C4-2B (cell line): ENCODE data around the gene LIFR.
A peak's percentile ranks its signal among the peaks of the same experiment; 100 is the strongest.

Experiments
- H3K27ac ChIP-seq: fragments of 450-650 bp; 2 replicates; pipeline ENCODE4 v1.5.1; 2017
- ZFX ChIP-seq: fragments of 450-650 bp; IDR thresholded peaks from 2 replicates; pipeline ENCODE4 v1.6.1; 2017
- TF ChIP-seq, protein P1 (sequence below): fragments of 450-650 bp; conservative IDR thresholded peaks from 2 replicates; pipeline ENCODE4 v1.5.1; 2017; ENCODE audit warnings: mild to moderate bottlenecking

Gene LIFR, protein sequence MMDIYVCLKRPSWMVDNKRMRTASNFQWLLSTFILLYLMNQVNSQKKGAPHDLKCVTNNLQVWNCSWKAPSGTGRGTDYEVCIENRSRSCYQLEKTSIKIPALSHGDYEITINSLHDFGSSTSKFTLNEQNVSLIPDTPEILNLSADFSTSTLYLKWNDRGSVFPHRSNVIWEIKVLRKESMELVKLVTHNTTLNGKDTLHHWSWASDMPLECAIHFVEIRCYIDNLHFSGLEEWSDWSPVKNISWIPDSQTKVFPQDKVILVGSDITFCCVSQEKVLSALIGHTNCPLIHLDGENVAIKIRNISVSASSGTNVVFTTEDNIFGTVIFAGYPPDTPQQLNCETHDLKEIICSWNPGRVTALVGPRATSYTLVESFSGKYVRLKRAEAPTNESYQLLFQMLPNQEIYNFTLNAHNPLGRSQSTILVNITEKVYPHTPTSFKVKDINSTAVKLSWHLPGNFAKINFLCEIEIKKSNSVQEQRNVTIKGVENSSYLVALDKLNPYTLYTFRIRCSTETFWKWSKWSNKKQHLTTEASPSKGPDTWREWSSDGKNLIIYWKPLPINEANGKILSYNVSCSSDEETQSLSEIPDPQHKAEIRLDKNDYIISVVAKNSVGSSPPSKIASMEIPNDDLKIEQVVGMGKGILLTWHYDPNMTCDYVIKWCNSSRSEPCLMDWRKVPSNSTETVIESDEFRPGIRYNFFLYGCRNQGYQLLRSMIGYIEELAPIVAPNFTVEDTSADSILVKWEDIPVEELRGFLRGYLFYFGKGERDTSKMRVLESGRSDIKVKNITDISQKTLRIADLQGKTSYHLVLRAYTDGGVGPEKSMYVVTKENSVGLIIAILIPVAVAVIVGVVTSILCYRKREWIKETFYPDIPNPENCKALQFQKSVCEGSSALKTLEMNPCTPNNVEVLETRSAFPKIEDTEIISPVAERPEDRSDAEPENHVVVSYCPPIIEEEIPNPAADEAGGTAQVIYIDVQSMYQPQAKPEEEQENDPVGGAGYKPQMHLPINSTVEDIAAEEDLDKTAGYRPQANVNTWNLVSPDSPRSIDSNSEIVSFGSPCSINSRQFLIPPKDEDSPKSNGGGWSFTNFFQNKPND

DNA sequence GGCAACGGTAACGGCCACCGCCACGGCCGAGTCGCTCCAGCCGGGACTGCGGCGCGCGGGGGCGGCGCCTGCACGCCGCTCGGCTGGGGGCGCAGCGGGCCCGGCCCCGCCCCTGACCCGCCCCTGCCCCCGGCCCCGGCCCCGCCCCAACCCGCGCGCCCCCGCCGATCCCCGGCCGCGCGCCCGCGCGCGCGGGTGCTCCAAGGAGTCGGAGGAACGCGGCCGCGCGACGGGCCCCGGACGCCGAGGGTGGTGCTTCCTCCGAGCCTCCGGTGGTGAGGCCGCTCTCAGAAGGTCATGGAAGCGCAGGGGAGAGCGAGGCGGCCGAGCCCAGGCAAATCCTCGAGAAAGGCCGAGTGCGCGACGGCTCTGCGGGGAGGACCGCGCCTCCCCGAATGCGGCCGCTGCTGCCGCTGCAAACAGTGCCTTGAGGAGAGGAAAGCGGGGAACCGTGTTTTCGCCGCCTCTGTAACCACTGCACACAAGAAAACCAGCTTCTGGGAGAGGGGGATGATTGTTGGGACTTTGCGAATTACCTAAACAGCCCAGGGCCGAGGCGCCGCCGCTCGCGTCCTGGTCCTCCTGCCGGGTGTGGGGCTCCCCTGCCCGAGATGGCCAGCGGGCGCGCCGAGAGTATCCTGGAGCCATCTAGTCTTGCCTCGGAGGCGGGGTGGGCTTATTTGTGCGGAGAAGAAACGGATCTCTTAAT, at the start of gene LIFR:
Gene LIFR, minus strand, starts transcription at position 48 of the 709 bp plus-strand sequence. CDS start 25,999 bp downstream, outside the sequence.
- H3K27ac ChIP-seq = peak within 1 kb of the TSS; percentile 93
- 0 out of 2 replicates have a peak, but pooled peaks have one; percentile 38 for TF ChIP-seq ZFX
- TF ChIP-seq, protein P1, sequence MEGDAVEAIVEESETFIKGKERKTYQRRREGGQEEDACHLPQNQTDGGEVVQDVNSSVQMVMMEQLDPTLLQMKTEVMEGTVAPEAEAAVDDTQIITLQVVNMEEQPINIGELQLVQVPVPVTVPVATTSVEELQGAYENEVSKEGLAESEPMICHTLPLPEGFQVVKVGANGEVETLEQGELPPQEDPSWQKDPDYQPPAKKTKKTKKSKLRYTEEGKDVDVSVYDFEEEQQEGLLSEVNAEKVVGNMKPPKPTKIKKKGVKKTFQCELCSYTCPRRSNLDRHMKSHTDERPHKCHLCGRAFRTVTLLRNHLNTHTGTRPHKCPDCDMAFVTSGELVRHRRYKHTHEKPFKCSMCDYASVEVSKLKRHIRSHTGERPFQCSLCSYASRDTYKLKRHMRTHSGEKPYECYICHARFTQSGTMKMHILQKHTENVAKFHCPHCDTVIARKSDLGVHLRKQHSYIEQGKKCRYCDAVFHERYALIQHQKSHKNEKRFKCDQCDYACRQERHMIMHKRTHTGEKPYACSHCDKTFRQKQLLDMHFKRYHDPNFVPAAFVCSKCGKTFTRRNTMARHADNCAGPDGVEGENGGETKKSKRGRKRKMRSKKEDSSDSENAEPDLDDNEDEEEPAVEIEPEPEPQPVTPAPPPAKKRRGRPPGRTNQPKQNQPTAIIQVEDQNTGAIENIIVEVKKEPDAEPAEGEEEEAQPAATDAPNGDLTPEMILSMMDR = no peak; the same call in 1 of the 2 replicates

DNA sequence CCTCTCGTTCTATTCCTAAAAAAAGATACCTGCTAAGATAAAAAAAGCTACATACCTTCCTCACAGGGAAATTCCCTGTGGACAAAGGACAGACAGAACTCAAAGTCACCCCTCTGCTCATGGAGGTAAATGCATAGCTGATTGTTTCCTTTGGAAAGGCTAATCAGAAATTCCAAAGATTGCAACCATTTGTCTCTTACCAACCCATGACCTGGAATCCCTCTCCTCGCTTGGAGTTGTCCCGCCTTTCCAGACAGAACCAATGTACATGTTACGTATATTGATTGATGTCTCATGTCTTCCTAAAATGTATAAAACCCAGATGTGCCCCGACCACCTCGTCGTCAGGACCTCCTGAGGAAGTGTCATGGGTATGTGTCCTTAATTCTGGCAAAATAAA, 49.2 kb upstream of the LIFR start:
- TF ChIP-seq, protein P1 = no peak
- no peak for TF ChIP-seq ZFX
- no peak overlapping the region for H3K27ac ChIP-seq

DNA sequence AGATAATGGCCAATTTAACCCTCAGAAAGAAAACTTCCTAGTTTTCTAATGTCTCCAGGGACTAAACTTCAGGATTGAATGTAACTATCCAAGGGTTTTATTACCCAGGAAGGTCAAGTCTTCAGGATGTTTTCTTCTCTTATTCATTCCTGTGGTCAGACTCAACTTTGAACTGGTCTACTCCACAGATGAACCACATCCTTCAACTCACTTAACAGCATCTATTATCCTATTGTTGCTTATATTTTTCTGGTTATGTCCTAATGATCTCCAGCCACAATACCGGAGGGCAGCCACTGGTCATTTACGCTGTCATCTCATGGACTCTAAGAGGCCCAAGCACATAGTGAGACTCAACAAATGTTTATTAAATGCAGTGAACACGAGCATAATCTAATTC, 47.2 kb upstream of the LIFR start:
- no peak overlapping the region for H3K27ac ChIP-seq
- TF ChIP-seq, protein P1 = no peak
- no peak for TF ChIP-seq ZFX

DNA sequence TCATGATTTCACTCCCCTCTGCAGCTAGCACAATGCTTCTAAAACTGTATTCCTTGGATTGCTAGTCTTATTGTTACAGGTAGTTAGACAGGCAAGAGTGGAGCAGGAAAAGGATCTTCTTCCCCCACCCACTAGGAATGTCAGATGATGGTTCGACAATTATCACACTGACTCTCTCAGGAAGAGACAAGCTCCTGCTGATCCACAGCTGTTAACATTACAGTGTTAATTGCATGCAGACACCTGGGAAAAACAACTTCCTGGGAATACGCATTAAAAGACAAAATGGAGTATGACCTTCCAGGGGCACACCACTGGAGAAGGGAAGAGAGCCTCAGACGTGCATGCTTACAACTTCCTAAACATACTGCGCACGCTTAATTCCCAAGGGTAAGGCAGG, 46.2 kb upstream of the LIFR start:
- TF ChIP-seq, protein P1 = no peak
- no peak for TF ChIP-seq ZFX
- no peak overlapping the region for H3K27ac ChIP-seq

DNA sequence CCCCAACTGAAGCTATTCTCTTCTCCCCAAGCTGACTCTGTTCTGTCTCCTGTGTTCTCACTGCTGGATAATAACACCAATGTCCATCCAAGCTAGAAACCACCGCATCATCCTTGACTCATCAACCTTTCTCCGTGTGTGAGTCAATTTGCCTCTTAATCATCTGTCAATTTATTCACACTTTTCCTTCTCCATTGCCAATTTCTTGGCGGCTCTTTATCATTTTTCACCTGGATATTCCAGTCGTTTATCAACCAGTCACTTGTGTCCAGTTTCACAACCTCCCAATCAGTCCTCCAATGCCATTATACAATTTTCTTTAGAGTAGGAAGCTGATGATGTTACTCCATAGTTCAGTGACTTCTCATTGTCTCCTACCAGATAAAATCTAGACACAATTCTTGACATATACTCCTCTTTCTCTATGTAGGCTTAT, 45.4 kb upstream of the LIFR start:
- no peak overlapping the region; the same call in 1 of the 2 replicates for H3K27ac ChIP-seq
- no peak for TF ChIP-seq ZFX
- TF ChIP-seq, protein P1 = no peak

DNA sequence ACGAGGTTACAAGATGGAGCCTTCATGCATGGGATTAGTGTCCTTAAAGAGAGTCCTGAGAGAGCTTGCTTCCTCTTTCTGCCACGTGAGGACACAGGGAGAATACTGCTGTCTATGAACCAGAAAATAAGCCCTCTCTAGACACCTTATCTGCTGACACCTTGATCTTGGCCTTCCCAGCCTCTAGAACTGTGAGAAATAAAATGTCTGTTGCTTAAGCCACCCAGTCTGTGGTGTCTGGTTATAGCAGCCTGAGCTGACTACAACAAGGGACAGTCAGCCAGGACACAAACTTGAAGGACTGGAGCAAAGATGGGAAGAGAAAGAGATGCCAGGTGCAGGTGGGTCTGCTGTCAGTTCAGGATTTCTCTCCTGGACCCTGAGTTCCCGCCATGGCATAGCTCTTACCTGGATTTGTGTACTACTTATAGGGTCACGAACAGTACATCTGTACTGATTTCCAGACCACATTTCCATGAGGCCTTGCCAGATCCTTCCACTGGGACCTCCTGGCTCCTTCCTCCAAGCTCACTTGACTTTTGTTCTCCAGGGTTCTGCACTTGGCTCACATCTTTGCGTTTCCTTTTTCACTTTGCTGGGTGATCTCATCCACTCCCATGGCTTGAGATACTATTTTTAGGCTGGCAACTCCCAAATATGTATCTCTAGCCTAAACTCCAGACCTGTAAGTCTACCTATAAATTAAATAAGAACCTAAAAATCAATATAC, 44.9 kb upstream of the LIFR start:
- H3K27ac ChIP-seq = peak overlapping the region; percentile 76
- no peak for TF ChIP-seq ZFX
- TF ChIP-seq, protein P1 = no peak
